GOT3 (cell line): ENCODE measurements around the gene LTB4R.
A peak's percentile ranks its signal among the peaks of the same experiment; 100 is the strongest.
"Not testable (repeated sequence)": the region's sequence is repeated elsewhere in the genome, so short reads cannot be mapped to it uniquely, and the experiment has no call there.

Source experiments
- DNase-seq: peaks from one replicate; lab custom pipeline; 2025; ENCODE audit warnings: mixed read lengths; lab: John Stamatoyannopoulos, UW

LTB4R gene

DNA sequence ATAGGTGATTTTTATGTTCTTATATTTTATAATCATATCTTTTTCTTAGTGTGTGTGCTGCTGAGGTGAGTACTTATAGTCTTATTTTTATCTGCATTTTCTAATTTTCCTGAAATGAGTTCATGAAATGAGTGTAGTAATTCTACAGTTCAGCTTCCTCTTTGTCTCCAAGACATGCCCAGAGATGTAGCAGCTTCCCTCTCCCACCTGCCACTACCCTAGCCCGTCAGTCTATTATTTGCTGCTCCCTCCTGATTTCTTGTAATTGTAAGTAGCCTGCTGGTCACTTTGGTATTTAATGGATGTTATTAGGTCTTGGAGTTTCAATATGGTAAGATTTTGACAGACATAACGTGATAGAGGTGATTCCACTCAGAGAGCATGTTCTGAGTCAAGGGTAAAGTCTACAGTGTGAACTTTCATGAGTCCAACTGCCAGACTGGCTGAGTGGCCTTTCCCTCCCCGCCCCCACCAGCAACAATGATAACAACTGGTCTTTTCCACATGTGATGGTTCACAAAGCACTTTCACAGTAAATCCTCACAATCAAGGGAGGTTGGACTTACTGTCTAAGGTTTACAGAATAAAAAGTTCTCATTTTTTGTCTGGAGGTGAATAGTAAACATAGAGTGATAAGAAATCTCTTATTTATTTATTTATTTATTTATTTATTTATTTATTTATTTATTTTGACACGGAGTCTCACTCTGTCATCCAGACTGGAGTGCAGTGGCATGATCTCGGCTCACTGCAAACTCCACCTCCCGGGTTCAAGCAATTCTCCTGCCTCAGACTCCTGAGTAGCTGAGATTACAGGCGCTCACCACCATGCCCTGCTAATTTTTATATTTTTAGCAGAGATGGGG lies 32.7 kb downstream of the LTB4R start:
- no peak for DNase-seq

DNA sequence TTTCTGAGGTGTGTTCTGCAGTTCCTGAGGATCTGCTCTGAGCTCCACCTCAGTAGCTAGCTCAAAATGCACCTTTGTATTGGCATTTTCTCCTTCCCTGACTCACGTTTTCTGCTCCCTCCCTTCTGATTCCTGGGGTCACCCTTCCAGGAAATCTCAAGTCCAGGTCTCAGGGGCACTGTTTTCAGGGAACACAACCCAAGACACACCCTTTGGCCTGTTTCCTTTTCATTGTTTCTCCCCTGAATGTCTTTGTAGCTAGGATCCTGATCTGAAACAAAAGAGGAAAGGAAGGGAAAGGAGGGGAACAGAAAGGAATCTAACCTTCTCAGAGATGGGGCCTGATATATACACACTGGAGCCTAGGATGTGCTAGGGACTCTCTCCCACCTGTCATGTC lies 35.8 kb downstream of the LTB4R start:
- no peak for DNase-seq

DNA sequence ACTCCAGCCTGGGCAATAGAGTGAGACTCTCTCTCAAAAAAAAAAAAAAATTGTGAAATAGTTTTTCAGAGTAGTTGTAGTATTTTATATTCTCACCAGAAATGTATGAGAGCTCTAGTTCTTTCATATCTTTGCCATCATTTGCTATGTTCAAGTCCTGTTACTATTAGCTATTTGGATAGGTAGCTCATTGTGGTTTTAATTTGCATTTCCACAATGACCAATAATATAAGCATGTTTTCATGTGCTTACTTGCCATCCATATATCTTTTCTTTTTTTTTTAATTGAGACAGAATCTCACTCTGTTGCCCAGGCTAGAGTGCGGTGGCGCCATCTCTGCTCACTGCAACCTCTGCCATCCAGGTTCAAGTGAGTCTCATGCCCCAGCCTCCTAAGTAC lies 36.9 kb downstream of the LTB4R start:
- DNase-seq = no peak

DNA sequence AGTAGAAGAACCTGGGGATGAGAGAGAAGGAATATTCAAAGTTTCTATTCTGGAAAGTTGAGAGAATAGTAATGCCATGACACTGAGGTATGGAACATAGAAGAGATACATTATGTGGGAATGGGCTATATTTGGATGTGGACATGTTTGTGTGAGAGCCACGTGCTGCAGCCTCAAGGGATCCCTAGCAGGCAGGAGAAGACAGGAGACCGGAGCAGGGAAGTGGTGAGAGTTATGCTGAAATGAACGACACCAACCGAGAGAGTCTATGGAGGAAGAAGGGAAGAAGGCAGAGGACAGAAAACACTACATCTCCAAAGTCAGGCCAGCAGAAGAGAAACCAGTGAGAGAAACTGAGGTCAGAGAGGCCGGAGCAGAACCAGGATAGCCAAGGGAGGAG lies 38.4 kb downstream of the LTB4R start:
- DNase-seq = no peak

DNA sequence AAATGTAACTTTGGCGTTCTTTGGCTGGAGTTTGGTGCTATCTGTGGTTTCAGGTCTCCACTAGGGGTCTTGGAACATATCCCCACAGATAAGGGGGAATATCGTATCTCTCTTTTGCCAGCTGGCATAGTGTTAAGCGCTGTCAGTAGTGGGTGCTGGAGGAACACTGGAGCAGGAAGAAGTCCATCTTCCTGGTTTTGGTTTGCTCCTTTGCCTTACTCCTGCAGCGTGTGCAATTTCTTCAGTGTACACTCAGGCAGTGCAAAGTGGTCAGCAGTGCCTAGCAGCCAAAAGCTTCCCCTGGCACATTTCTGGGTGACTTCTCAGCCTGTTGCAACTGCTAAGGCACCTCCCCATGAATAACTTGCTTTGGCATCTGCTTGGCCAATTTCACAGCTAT lies 40.2 kb downstream of the LTB4R start:
- DNase-seq = no peak

DNA sequence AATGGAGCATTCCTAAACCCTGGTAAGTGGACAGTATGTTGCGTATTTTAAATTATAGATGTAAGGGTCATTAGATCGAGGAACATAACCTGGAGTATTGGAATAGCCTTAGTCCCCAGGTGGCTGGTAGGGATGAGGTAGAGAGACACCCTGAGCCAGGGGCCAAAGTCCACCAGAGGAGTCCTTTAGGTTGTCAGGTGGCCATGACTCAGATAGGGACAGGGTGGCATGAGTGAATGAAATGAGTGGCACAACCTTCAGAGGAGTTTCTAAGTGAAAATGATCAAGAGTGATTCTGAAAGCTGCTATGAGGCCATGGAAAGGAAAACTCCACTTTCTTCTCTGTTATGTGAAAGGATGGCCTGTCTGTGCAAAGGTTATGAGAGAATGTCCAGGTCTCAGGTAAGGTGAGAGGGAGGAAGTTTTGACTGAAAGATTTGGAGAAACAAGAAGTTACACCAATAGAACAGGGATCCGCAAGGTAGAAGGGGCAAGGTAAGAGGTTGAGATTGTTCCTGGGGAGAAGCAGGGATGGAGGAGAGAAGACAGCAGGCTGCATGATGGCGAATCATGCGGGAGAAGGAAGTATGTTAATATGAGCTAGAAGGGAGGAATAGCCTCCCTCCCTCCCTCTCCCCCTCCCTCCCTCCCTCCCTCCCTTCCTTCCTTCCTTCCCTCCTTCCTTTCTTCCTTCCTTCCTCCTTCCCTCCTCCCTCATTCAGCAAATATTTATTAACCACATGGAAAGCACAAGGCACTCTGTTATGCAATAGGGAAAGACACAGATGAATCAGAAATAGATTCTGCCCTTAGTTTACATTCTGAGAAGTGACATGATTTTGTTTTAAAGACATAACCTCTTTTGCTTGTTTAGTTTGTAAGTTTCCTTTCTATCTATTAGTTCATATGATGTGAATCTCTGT lies 42.5 kb downstream of the LTB4R start:
- DNase-seq = no peak

DNA sequence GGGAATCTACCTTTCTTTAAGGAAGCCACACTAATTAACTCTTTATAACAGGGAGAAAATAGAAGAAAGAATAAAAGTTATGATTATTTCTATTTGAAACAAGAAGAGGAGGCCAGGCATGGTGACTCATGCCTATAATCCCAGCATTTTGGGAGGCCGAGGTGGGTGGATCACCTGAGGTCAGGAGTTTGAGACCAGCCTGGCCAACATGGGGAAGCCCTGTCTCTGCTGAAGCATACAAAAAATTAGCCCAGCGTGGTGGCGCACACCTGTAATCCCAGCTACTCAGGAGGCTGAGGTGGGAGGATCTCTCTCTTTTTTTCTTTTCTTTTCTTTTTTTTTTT lies 43.2 kb downstream of the LTB4R start:
- DNase-seq = not testable (repeated sequence)

DNA sequence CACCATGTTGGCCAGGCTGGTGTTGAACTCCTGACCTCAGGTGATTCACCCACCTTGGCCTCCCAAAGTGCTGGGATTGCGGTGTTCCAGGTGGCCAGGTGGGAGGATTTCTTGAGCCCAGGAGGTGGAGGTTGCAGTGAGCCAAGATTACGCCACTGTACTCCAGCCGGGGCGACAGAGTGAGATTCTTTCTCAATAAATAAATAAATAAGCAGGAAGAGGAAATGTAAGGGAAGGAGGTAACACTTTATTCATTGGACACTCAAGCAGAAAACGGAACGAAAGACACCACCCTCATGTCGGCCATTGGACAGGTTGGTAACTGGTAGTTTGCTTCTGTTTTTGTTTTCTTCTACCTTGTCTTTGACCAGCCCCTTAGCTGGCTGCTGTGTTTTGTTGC lies 43.7 kb downstream of the LTB4R start:
- DNase-seq = no peak

DNA sequence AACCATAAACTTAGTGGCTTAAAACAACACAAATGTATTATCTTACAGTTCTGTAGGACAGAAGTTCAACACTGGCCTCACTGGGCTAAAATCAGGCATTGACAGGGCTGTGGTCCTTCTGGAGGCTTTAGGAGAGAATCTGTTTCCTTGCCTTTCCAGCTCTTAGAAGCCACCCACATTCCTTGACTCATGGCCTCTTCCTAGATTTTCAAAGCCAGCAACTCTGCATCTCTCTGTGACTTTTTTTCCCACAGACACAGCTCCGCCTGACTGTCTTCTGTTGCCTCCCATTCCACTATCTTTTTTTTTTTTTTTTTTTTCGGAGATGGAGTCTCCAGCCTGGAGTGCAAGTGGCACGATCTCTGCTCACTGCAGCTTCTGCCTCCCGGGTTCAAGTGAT lies 44.9 kb downstream of the LTB4R start:
- no peak for DNase-seq

DNA sequence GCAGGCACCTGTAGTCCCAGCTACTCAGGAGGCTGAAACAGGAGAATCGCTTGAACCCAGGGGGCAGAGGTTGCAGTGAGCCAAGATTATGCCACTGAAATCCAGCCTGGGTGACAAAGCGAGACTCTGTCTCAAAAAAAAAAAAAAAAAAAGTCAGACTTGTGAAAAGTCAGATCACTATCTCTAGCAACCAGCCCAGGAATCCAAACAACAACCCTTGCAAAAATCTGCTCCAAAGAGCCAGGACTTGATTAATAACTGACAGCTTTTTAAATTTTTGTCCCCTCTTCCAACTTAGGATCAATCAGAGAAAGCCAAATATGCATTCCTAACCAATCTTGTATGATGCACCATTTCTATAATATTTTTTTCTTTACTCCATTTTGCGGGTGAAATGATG lies 49.0 kb downstream of the LTB4R start:
- no peak for DNase-seq

DNA sequence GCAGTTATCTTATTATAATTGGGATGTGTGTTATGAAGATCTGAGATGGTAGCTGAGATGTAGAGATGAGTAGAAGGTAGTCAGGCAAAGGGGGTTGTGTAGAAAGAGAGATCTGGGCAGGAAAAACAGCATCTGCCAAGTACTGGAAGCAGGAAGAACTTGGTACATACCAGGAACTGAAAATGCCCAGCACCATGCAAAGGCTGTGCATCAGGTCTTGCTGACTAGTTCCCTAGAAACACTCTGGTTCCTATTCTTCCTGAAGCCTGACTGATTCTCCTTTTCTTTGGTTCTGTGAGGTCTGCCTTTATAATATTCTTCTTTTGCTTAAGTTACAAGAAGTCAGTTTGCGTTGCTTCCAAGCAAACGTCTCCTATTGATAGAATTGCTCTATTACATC lies 50.0 kb downstream of the LTB4R start:
- DNase-seq = no peak

DNA sequence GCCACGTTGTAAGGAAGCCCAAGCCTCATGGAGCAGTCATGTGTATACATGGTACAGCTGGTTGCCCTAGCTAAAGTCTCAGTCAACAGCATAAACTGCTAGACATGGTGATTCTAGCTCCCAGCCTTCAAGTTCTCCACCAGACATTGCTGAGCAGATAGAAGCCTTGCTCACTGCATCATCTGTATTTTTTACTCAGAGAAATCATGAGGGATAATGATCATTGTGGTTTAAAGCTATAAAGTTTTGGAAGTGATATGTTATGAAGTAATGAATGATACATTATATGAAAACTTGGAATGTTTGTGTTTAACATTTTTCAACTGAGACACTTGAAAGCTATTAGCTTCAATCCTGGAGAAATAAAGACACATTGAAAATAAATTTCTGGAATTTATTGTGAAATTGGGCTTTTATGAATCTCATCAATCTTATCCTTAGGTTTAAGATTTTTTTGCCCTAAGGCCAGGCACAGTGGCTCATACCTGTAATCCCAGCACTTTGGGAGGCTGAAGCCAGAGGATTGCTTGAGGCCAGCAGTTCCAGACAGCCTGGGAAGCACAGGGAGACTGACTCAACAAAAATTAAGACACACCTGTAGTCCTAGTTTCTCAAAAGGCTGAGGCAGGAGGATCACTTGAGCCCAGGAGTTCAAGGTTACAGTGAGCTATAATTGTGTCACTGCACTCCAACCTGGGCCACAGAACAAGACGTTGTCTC lies 51.1 kb downstream of the LTB4R start:
- no peak for DNase-seq

DNA sequence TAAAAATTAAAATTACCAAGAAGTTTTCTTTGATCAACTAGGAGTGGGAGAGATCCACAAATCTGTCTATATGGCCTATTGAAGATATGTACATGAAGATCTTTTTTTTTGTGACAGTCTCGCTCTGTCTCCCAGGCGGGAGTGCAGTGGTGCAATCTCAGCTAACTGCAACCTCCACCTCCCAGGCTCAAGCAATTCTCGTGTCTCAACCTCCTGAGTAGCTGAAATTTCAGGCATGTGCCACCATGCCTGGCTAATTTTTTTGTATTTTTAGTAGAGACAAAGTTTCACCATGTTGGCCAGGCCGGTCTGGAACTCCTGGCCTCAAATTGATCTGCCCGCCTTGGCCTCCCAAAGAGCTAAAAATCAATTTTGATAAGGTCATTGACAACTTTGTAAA lies 52.1 kb downstream of the LTB4R start:
- no peak for DNase-seq

DNA sequence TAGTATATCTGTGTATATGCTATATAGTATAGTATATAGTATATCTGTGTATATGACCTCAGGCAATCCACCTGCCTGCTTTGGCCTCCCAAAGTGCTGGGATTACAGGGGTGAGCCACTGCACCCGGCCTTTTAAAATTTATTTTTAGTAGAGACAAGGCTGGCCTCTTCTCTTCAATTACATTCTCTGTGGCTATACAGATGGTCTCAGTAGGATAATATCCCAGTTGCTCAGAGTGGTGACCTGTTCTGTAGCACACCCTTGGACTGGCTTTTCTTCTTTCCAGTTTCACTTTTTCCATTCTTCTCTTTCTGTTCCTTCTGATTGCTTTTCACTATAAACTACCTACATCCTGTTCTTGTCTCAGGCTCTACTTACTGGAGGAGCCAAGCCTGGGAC lies 53.5 kb downstream of the LTB4R start:
- DNase-seq = no peak

DNA sequence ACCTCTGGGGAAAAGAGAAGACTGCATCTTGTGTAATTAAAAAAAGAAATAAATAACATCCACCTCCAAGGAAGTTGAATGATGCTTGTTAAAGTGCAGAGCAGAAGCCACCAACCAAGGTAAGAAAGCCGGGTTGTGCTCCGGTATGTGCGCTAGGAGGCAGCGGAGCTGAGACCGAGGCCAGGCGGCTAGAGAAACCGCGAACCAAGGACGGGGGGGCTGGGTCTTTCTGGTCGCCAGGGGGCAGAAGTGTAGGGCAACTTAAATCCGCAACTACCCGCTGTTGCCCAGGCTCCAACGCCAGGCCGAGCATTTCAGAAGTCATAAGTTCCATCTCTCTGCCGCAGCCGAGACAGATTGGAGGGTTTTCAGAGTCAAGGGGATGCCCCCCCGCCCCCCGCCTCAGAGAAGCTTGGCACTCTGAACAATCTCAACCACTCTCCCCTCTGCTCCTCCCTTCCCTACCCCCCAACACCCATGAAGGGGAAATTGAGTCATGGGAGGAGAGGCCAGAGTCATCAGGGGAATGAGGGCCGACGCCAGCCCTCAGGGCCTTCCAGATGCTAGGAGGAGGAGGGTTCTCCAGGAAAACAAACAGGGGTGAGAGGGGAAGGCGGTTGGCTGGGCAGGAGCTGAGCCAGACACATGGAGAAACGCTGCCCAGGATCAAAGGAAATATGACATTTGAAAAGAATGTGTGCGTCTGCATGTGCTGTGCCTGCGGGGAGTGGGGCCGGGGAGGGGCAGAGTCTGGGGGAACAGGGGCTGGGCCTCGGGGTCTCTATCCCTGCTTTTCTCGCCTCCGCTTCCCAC lies 54.5 kb downstream of the LTB4R start:
- peak; percentile 8 for DNase-seq

DNA sequence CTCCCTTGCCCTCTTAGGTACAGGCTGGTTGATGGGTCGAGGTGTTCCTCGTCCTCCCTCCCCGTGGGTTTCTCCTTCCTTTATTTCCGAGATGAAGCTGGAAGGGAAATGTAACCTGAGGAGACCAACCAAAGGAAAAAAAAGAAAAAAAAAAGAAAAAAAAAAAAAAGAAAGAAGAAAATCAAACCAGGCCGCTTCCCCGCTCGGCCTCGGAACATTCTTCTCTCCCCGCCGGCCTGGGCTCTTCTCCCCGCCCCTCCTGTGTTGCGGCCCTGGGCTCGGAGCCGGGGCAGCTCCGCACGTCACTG lies 55.1 kb downstream of the LTB4R start:
- DNase-seq = no peak

DNA sequence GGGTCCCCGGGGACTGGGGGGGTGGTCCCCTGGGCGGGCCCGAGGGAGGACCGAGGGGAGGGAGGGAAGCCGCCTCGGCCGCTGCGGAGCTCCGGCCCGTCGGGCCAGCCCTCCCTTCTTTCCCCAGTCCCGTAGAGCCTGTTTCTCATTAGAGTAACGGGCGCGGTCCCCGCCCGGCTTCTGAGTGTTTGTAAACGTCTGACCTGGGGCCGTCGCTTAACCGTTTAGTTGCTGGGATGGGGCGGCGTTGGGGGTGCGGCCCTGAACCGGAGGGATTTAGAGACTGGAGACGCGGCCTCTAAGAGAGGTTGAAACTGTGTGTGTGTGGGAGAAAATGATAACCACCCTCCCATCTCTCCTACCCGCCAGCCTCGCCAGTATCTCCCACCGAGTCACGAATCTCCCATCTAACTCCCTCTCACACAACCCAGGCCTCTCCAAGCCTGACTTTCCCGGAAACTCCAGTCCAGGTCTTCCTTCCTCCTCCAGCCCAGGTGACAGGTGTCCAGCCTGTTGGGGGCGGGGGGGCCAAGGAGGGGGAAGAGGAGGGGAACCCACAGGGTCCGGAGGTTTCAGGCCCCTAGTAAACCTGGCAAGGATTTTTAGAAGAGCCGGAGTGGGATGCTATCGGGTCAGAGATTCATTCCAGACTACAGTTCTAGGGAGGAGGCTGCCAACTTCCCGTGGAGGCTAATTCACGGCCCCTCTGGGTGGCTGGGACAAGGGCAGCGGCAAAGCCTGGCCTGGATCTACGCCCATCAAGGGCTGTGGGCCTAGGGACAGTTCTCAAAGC lies 55.6 kb downstream of the LTB4R start:
- peak; percentile 57 for DNase-seq
